Kidney (tissue), 14 donors: ENCODE results near the gene RAB20. TPM values are rescaled to one million over a fixed set of nuclear protein-coding genes. Genes with fewer than 3 reads are reported as not detected.

Experiments used
- DNase-seq, 5 donors: peaks; one replicate each; pipeline ENCODE4 v3.0.0-alpha.2; 2013 to 2020
- FAIRE-seq: peaks from 2 replicates; lab custom pipeline; 2012; peaks lifted over from hg19 to GRCh38; lab: Jason Lieb, UNC
- H3K27ac ChIP-seq, 2 donors: one replicate each; pipeline ENCODE4 v1.7.0; 2013; ENCODE audit warnings: low read depth in 2 of 2, low read length in 2 of 2, inconsistent platforms in 1 of 2
- H3K27me3 ChIP-seq: one replicate; pipeline ENCODE4 v1.7.1; 2013; ENCODE audit warnings: low read length, inconsistent platforms; ENCODE audit not compliant: control insufficient read depth, insufficient read depth
- H3K36me3 ChIP-seq, 3 donors: one replicate each; pipeline versions ENCODE4 v1.7.0 to v1.7.1; 2013; ENCODE audit warnings: low read length in 3 of 3, control low read depth in 1 of 3, inconsistent platforms in 1 of 3; ENCODE audit not compliant: insufficient read depth in 3 of 3, control insufficient read depth in 2 of 3
- H3K4me1 ChIP-seq, 3 donors: one replicate each; pipeline versions ENCODE4 v1.7.0 to v1.7.1; 2013; ENCODE audit warnings: low read length in 3 of 3, inconsistent platforms in 1 of 3, low read depth in 1 of 3; ENCODE audit not compliant: control insufficient read depth in 2 of 3, insufficient read depth in 2 of 3
- H3K4me3 ChIP-seq, 3 donors: one replicate each; pipeline versions ENCODE4 v1.7.0 to v1.8.1; 2013; ENCODE audit warnings: low read length in 3 of 3, control low read depth in 1 of 3, inconsistent platforms in 1 of 3
- H3K9ac ChIP-seq, 3 donors: one replicate each; pipeline versions ENCODE4 v1.7.0 to v1.7.1; 2013; ENCODE audit warnings: low read length in 3 of 3, control low read depth in 1 of 3, inconsistent platforms in 1 of 3
- H3K9me3 ChIP-seq, 3 donors: one replicate each; pipeline versions ENCODE4 v1.7.0 to v1.7.1; 2013; ENCODE audit warnings: low read length in 3 of 3, control low read depth in 1 of 3, inconsistent platforms in 1 of 3; ENCODE audit not compliant: control insufficient read depth in 2 of 3, insufficient read depth in 1 of 3
- CTCF ChIP-seq: IDR thresholded peaks from 3 replicates; pipeline ENCODE4 v1.5.1; 2012; ENCODE audit warnings: mild to moderate bottlenecking, moderate library complexity, borderline replicate concordance; ENCODE audit not compliant: insufficient read depth; ENCODE audit errors: extremely low read depth
- intact Hi-C: fragments of 100-400 bp; cut with DNase I; formaldehyde crosslinking; loops from one replicate; pipeline ENCODE4 v1.11.1; 2022
- polyA plus RNA-seq: library from polyadenylated mRNA; stranded (reverse); fragments of 350-450 nt; fragmentation: Illumina TruSeq; extraction: RNeasy Lipid Tissue Mini Kit (QIAGEN cat#74804); gene quantifications from one replicate; pipeline ENCODE4 v1.2.3, GENCODE V29; 2014; ENCODE audit warnings: low read depth, low replicate concordance; ENCODE audit not compliant: insufficient read depth
- total RNA-seq: library from RNA; stranded (reverse); fragmentation: NEBNext Ultra II Directional; extraction: Animal tissue kit (Norgen Biotek cat#: 25700); gene quantifications from one replicate; pipeline ENCODE4 v1.2.1, GENCODE V29; 2021
- donor health status: control.
- donor health status: control.
- donor health status: control.
- donor health status: control.
- donor health status: control.
- donor health status: DM: yes; HTN: yes; CAD: no.
- donor health status: Normal renal cell carcinoma (clear cell type).

Gene RAB20
- total and polyA plus RNA-seq, 2 donors from 2014 or later, result 33.6 to 47.7 TPM

DNA sequence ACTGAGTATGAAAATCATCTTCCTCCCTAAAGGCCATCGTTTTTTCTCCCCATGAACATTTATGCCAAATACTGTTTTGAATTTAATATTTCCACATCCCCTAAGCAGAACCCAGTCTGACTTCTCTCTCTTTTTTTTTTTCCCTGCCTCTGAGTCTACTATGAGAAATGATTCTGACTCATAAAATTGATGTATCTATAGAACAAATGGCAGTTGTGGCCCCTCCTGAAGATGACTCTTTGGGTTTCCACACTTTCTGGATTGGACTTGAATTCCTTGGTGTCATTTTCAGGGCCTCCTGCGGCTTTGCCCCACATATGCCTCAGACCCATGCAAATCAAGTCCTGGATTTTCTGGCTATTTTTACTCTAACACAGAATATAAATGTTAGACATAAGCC, 31.1 kb upstream of the RAB20 start:
- H3K4me1 ChIP-seq, result peaks cover 0 to 4% (median 0%) of the 10 kb centered on the region in 3 donors
- H3K4me3 ChIP-seq, result no peak overlapping the region
- FAIRE-seq (no peak), DNase-seq (no peak)
- intact Hi-C loops, result loop anchor here (10.0 kb wide), 1 partner anchor 222 kb away; no protein-coding TSS in a partner anchor
- H3K27ac ChIP-seq, result no peak overlapping the region
- H3K9ac ChIP-seq, result no peak overlapping the region
- no peaks in the 10 kb centered on the region for H3K9me3 ChIP-seq
- no peaks in the 10 kb centered on the region for H3K36me3 ChIP-seq
- no peaks in the 10 kb centered on the region for H3K27me3 ChIP-seq
- TF ChIP-seq CTCF, result no peak

- H3K9me3 ChIP-seq, result no peaks in the 10 kb centered on the region
- H3K36me3 ChIP-seq, result no peaks in the 10 kb centered on the region
- DNase-seq, result peak in 3 of 5 donors; percentile 21 to 73 (median 46)
- intact Hi-C loops, result loop anchor here (10.0 kb wide), 1 partner anchor 224 kb away; no protein-coding TSS in a partner anchor
- H3K9ac ChIP-seq, result no peak overlapping the region
- no peak for TF ChIP-seq CTCF
- no peak overlapping the region for H3K4me3 ChIP-seq
- H3K27me3 ChIP-seq, result no peaks in the 10 kb centered on the region
- H3K4me1 ChIP-seq, result peaks cover 0 to 4% (median 0%) of the 10 kb centered on the region in 3 donors
- FAIRE-seq, result no peak
- no peak overlapping the region for H3K27ac ChIP-seq
Measured at GRCh38 chr13:110590577-110590976, 29.1 kb upstream of the RAB20 start.

- Histone ChIP-seq H3K4me1 (peaks cover 0 to 4% (median 0%) of the 10 kb centered on the region in 3 donors), H3K27me3 (no peaks in the 10 kb centered on the region), H3K27ac (no peak overlapping the region), H3K4me3 (no peak overlapping the region), H3K9ac (no peak overlapping the region), H3K36me3 (no peaks in the 10 kb centered on the region), H3K9me3 (no peaks in the 10 kb centered on the region)
- DNase-seq, result no peak
- intact Hi-C loops, result loop anchor here (10.0 kb wide), 1 partner anchor 225 kb away; no protein-coding TSS in a partner anchor
- no peak for TF ChIP-seq CTCF
- no peak for FAIRE-seq
Measured at GRCh38 chr13:110589793-110590390, 28.4 kb upstream of the RAB20 start.
